Activated gamma-delta T cell treated with anti-CD3 and anti-CD28 coated beads, Interleukin-2, amount 50 U/mL, for 16 hours (primary cell): Measurements from ENCODE around the gene RGS7.

Experiments used
- DNase-seq: peaks from one replicate; pipeline ENCODE4 v3.0.0-alpha.2; 2020; ENCODE audit warnings: low read depth

RGS7 gene

DNA sequence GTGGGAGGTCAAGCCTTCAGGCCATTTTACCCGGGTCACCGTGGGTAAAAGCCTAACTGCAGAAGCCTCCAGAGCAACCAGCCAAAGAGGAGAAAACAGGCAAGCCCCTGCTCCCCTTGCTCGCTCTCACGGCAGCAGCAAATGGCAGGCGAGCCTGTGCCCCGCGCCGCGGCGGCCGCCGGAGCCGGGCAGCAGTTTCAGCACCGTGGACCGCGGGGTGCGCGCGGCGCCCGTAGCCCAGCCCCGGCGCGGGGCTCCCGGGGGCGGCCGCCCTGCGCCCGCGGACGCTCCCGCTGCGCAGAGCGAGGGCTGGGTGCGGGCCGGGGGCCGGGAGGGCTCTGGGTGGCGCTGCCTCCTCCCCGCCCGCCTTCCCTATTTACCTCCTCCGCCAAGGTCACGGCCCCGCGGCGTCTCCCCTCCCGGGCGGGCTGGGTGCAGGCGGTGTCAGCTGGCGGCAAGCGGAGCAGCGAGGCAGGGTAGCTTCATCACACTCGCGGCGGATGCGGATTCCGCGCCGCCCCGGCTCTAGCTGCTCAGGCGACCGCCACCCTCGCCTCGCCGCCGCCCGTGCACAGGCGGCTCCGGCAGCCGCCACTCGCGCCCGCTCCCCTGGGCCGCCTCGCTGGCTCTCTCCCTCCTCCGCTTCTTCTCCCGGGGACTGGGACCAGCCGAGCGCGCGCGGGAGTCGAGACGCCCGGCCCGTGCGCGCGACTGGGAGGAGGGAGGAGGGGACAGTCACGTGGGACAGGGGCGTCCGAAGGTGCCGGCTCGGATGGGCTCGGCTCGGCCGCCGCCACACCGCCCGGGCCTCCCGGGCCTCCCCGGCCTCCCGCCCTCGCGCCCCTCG lies at the start of gene RGS7:
TSS of gene RGS7 (minus strand) at position 687 of the 847 bp plus-strand sequence.
- no peak for DNase-seq

DNA sequence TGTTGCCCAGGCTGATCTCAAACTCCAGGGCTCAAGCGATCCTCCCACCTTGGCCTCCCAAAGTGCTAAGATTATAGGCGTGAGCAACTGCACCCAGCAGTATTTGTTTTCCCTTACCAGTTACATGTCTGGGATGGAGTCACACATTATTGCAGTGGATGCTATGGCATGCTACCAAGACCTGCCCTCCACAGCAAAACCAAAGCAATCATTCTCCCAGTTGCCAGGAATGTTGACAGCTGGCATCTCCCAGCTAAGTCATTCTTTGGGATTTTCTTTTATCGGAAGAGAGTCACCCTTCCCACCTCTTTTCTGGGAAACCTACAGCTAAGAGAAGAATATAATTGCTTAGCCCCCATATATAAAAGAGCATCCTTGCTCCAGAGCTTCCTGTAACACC lies 49.4 kb upstream of the RGS7 start:
- no peak for DNase-seq

DNA sequence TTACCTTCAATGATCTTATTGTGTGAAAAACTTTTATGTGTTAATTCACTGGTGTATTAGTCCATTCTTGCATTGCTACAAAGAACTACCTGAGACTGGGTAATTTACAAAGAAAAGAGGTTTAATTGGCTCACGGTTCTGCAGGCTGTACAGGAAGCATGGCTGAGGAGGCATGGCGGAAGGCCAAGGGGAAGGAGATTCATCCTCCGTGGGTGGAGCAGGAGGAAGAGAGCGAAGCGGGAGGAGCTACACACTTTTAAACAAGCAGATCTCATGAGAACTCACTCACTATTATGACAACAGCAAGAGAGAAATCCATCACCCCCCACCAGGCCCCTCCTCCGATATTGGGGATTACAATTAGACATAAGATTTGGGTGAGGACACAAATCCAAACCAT lies 44.2 kb upstream of the RGS7 start:
- DNase-seq = no peak

DNA sequence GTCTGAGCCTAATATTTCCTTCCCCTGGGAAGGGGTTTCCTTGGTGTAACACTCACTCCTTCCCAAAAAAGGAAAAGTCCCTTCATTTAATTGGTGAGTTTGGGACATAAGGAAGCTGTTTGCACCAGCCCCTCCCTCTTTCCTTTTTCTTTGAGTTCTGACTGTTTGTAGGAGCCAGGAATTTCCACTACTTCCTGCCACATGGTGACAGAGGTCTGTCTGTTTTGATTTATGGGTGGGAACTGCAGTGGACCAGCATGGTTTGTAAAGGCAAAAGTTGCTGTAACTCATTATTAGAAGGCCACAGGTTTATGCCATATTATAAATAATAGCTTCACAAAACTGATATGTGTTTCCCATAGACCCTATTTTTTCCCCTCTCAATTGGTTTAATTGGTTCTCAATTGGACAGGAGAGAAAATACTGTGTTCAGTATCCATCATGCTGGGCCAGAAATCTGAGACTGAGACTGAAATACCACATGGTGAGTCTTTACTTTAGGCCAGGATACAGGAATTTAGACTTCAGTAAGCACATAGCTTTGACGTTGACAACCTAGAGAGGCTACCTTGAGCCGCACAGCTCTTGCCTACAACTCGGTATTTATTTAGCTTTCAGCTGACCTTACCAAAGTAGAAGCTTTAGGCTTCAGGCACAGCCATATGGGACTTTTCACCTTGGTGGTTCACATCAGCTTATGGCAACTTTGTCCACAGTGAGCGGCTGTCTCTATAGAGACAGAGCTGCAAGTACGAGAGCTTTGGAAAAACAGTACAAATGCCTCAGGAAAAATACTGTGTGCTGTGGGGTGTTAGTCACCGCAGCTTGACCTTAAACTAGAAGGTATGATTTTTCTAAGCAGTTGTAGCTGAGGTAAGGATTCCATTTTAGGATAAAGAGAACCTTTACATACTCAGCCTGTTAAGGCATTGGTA lies 40.0 kb upstream of the RGS7 start:
- DNase-seq = no peak

DNA sequence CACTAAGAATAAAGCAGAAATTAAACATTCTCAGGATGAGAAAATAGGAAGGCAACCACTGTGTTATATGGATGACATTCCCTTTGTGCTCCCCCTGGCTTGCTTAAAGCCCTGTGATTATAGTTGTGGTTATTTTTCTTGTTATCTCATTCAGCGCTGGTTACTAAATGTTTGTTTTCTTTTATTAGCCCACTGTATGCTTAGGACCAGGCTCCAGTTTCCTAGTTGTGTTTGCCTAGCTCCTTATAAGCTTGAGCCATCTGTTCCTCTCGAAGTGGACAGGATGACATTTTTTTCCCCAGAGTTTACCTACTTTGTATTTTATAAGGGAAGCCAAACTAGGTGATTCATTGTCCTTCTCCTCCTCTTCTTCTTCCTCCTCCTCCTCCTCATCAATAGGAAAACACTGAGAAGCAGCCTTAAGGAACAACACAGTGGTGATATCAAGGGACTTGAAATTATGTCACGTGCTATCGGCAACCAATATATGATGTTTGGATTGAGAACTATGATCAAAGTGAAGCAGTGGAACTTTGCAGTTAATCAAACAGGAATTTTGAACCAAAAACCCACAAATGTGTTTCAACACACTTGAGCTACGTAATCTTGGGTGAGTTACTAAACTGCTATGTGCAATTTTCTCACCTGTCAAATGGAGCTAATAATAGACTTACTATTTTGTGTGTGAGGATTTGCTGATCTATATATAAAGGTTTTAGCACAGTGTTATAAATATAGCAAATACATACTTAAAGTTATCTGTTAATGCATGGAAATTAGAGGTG lies 35.1 kb upstream of the RGS7 start:
- no peak for DNase-seq

DNA sequence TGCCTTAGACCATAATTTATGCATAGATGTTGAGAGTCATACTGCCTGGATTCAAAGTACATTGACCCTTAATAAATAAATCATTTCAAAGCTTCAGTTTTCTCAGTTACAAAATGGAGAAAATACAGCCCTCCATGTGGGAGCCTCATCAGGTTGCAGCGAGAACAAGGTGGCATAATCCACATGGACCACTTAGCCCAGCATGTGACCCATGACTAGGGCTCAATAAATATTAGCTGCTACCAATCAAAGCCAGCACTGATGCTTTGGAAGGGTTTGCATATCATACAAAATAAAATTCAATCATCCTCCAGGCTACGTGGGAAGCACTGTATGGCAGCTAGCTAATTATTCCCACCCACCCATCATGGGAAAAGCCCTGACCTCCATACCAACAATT lies 33.5 kb upstream of the RGS7 start:
- no peak for DNase-seq

DNA sequence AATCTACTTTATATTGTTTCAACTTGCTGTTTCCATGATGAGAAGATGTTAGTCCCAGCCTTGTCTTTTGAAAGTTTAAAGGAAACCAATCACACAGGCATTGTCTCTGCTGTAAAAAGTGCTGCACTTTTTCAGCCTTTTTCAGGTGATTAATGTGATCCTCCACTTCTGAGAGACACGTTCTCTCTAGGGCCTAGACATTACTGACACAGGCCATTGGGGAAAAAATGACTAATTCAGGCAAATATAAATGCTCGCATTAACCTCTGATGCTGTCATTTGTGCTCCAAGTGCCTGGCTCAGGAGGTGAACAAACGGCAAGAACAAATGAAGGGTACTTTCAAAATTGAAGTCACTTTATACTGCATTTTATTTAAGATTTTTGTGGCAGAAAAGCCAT lies 32.4 kb upstream of the RGS7 start:
- no peak for DNase-seq

DNA sequence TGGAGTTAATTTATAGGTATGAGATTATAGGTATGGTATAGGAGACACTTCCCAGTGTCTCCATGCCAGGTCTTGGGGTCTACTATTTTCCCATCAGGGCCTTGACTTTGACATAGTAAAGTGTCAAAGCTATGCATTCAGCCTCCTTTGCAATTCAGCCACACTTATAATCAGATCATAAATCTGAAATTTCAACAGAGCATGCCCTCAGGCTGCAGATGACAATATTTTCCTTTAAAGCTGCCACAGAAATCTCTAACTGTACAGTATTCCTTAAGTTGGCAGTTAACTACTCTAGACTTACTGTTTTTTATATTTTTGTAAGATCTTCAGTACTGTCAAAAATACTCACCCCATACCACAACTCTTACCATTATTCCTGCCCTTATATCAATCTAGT lies 30.2 kb upstream of the RGS7 start:
- DNase-seq = no peak

DNA sequence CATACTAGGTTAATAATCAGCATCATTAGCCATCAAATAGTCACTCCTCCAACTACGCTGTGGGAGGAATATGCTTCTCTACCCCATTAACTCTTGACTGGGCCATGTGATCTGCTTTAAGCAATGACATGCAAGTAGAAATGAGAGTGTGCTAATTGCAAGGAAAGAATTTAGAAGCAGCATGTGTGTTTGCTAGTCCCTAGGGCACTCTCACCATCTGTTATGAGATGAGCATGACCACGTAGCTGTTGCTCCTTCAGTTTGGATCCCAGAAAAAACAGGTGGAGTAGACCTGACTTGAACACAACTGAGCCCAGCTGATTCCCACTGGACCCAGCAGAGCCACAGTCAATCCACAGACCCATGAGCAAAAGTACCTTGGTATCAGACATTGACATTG lies 19.7 kb upstream of the RGS7 start:
- no peak for DNase-seq

DNA sequence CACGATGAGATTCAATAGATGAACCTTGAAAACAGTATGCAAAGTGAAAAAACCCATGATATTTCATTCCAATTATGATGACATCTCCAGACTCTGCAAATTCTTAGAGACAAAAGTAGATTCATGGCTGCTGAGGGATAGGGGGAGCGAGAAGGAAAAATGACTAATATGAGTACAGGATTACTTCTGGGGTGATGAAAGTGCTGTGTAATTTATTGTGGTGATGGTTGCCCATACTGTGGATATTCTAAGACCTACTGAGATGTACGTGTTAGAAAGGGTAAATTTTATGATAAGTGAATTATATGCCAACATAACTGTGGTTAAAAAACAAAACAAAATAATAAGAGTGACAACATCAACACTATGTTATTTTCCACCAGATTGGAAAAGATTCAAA lies 18.9 kb upstream of the RGS7 start:
- no peak for DNase-seq

DNA sequence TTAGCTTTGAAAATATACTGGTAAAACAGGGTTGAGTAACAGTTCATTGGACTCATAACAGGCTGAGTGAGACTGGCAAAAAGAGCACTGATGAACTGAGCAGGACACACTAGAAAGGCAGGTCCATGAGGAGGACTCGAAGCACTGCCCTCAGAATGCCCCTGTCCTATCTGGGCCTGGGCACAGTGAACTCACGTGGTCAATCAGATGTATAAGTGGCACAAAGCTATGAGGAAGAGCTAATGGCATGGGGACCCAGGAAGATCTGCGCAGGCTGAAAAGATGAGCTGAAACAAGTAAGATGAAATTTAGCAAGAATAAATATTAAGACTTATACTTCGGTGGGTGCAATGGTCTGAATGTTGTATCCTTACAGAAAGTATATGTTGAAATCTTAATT lies 9.2 kb upstream of the RGS7 start:
- DNase-seq = no peak

DNA sequence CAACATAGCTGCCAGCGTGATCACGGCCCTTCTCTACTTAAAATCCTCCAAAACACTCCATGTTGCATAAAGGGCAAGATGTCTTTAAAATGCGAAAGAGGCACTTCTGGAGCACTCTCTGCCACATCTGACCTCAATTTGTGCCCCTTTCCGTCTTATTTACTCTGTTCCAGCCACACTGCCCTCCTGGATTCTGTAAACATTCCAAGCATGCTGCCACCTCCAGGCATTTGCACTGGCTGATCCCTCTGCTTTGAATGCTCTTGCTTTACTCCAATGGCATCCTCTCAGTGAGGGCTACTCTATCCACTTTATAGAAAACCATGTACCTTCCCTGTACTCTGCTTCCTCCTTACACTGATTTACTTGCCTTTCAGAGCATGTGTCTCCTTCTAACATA lies 5.3 kb upstream of the RGS7 start:
- DNase-seq = no peak

DNA sequence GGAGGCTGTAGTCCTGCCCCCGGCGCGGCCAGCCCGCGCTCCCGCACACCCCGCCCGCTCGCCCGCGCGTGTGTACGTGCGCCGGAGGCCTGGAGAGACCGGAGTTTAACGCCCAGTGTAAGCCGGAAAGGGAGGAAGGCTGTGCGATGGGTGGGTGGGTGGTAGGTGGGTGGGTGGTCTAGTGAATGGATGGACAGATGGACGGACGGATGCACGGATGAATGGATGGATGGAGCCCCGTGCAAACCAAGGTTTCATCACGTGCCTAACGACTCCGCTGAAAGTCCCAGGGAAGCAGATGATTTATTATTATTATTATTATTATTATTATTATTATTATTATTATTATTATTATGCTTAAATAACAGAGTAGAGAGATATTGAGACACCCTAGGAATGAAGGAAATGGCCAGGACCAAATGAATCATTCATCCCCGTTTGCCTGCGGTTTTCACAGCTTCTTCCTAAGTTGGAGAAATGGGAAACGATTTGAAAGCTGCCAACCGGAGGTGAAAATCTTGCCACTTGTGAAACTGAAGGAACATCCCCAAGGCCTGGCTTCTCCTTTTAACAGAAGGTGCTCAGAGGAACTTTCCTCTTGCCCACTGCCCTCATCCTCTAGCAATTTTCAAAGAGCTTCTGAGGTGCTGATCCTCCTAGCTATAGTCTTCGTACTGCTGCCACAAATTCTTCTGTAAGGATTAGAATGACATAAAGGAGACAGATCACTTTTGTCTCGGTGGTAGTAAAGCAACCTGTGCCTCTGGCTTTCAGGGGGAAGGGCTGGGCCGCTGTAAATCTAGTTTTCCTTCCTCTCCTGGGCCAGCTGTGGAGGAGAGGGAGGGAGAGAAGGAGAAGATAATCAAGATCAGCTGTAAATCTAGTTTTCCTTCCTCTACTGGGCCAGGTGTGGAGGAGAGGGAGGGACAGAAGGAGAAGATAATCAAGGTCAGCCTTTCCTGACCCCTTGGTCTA lies 648 bp upstream of the RGS7 start:
- no peak for DNase-seq

DNA sequence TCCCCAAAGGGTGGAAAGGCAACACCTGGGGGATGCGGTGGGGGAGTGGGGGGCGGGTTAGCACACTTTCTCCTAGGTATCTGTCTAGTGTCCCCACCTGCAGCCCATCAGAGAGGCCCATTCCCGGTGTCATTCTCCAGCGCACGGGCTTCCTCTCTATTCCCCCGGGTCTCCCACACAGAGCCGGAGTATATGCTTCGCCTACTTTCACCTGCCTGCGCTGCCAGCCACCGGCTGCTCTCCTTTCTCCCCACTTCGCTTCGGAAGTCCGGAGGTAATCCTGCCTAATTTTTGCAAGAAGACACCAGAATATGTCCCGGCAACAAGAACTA lies 852 bp downstream of the RGS7 start:
- no peak for DNase-seq

DNA sequence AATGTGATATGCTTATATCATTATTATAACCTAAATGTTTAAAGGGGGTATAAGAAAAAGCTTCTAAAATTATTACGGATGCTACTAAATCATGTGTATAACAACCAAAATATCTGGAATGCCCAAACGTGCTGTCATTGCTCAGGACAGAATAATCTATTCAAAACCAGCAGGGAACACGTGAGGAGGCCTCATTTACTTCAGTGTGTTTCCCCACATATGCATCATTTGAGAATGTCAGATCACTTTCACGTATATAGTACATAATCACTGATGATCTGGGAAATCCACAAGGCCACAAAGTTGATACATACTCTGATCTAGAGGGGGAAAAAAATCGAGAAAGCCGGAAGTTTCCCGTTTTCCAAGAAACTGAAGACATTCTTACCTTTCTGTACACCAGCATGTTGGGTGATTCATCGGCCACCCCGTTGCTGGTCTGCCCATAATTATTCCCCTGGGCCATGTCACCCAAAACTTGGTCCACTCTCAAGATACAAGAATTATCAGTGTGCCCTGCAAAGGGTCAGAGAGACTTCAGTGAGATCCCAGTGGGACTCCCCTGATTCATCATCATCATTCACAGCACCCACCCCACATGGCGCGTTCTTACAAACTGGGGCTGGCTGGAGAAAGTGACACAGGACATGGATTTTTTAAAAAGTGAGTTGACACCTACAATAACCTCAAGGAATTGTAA lies 1.5 kb downstream of the RGS7 start:
- DNase-seq = no peak

DNA sequence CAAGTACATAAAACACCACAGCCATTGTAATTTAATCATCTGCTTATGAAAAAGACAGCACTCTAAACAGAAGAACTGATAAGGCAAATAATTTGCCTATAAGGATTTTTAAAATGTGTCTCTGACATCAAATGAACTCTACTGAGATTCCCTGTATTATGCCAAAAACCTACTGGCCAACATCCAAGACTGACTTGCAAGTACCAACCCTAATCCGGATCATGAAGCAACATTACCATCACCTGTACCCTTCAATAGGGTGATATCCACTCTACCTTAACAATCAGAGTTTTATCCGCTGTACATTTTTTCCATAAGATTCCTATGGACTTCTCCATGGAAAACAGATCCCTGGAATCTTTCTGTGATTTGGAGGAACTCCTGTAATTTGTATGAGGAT lies 4.6 kb downstream of the RGS7 start:
- no peak for DNase-seq

DNA sequence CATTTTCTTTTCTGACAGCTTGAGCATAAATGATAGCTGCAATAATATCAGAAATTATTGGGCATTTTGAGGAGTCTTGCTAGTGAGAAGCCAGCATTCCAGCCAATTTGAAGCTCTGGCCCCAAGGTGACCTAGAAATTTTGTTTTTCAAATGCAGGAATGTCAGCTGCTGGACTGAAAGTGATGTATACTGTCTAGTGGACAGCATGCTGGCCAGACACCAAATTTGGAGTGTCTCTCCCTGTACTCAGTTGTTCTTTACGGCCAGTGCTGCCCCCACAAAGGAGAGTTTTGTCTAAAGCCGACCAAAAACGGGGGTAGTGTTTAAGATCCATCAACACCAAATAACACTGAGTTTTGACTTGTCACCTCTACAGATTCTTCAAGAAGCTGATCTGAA lies 5.2 kb downstream of the RGS7 start:
- DNase-seq = no peak

DNA sequence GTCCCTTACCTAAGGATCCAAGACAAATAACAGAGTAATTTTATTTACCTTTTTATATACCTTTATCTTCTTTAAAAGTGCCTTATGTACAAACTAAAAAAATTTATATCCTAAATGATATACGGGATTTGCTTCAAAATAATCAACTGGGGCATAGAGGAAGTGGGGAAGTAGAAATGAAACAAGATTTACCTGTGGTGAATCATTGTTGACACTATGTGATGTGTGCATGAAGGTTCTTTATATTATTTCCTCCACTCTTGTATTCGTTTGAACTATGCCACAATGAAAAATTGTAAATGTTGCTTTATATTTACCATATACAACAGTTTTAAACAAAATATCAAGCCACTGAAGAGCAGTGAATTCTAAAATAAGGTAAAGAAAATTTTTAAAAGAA lies 13.0 kb downstream of the RGS7 start:
- DNase-seq = no peak

DNA sequence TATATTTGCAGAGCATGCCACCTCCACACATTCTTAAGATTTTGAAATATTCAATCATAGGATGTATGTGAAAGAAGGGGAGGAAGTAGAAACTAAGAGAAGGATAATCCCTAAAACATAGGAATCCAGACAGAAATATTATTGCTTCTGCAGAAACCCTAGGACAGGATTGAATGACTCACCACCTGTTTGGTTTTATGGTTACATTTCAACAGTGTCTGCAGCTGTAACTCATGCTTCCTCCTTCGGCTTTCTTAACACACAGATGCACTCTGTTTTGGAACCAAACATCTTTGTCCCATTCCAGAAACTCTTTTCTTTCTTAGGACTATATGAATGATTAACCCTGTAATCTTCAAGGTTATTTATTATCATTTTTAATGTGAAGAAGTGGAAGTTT lies 20.7 kb downstream of the RGS7 start:
- no peak for DNase-seq

DNA sequence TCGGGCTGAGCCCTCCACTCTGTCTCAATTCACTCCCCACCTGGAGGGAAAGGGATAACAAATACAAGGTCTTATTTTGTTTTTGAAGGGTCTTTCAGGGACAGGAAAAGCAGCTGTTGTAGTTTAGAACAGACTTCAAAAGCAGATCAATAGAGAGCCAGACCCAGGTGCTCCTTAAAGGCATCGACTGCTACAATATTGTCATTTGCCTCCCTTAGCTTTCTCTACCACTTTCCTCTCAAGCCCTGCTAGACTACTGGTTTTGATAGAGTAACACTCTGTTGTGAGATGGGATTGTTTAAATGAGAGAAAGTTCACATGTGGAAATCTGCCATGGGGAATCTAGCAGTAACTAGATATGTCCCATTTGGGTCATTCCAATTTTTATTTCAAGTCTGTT lies 24.0 kb downstream of the RGS7 start:
- no peak for DNase-seq

DNA sequence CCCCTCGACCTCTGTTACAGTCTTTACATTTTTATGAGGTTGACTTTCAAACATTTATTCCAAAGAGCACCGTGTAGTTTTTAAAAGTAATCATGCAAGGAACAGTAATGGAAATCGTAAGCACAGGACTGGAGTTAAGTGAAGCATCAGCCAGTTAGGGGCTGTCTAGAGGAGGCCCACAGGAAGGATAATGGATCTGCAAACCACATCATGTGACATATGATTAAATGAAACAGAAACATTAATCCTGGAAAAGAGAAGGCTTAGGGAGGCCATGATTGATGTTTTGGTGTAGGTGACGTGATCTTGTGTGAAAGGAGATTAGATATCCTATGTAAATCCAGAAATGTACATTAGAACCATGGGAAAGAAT lies 25.0 kb downstream of the RGS7 start:
- DNase-seq = no peak
